ENCODE results near the gene IL1RAPL1. TPM values are rescaled to one million over a fixed set of nuclear protein-coding genes. Genes with fewer than 3 reads are reported as not detected.
A peak's percentile ranks its signal among the peaks of the same experiment; 100 is the strongest.

IL1RAPL1 gene
- total and polyA plus RNA-seq, 2 donors (not counting 3 experiments of a cell fraction or from before 2014, with no cell fraction given): 0.79 to 1.3 TPM

DNA sequence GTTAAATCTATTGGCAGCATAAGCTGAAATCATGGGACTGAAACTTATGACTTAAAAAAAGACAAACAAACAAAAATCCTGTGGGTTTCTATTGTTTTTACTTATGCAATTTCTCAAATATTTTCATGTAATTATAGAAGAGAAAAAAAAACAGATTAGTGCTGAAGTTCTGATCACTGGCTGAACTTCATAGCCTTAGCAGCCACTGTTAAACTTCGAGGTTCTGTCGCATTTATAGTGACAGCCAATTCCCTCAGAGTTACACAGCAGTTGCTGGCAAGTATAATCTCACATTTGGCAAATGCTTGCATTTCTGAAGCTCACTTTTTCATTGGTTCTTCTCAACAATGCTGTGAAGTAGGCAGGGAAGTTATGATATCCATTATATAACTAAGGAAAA, 879.2 kb downstream of the IL1RAPL1 start:
- CTCF ChIA-PET: interaction anchor here (1.7 kb wide), 1 partner anchor 12 kb away, joined by 5 read pairs; no protein-coding TSS in a partner anchor
- no peak overlapping the region for H3K4me3 ChIP-seq (replicated peaks in 1 of 3; ENCODE audit: insufficient read depth in 1 of 3, low read depth in 1 of 3, low read length in 3 of 3)
- H3K79me2 ChIP-seq (ENCODE audit: control insufficient read depth, insufficient read depth, low read length): no peaks in the 10 kb centered on the region
- H3K4me2 ChIP-seq (ENCODE audit: insufficient read depth, low read length): no peak overlapping the region
- H3K9me3 ChIP-seq (replicated peaks; ENCODE audit: control insufficient read depth, insufficient read depth, low read length): no peaks in the 10 kb centered on the region
- no peaks in the 10 kb centered on the region for H3K4me1 ChIP-seq (ENCODE audit: control insufficient read depth, extremely low read depth, insufficient read depth, low read length)
- no peaks in the 10 kb centered on the region for H3K36me3 ChIP-seq (ENCODE audit: control insufficient read depth in 2 of 2, extremely low read depth in 1 of 2, insufficient read depth in 2 of 2, low read length in 2 of 2)
- DNase-seq (ENCODE audit: low read depth, low spot score) (no peak), FAIRE-seq (no peak)
- POLR2A ChIA-PET: no interaction called here
- no peak overlapping the region for H3K9ac ChIP-seq (replicated peaks; ENCODE audit: extremely low read depth, insufficient read depth, low read length)
- no peak overlapping the region for H3K27ac ChIP-seq (ENCODE audit: insufficient read depth, low read depth, low read length)
- H4K20me1 ChIP-seq (replicated peaks; ENCODE audit: control insufficient read depth, extremely low read depth, insufficient read depth, low read length): no peaks in the 10 kb centered on the region
- no peak for TF ChIP-seq POLR2A (IDR thresholded peaks at IDR 0.05; ENCODE audit: low read depth, low read length)
- TF ChIP-seq, protein P1, sequence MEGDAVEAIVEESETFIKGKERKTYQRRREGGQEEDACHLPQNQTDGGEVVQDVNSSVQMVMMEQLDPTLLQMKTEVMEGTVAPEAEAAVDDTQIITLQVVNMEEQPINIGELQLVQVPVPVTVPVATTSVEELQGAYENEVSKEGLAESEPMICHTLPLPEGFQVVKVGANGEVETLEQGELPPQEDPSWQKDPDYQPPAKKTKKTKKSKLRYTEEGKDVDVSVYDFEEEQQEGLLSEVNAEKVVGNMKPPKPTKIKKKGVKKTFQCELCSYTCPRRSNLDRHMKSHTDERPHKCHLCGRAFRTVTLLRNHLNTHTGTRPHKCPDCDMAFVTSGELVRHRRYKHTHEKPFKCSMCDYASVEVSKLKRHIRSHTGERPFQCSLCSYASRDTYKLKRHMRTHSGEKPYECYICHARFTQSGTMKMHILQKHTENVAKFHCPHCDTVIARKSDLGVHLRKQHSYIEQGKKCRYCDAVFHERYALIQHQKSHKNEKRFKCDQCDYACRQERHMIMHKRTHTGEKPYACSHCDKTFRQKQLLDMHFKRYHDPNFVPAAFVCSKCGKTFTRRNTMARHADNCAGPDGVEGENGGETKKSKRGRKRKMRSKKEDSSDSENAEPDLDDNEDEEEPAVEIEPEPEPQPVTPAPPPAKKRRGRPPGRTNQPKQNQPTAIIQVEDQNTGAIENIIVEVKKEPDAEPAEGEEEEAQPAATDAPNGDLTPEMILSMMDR (IDR thresholded peaks at IDR 0.05; ENCODE audit: extremely low read depth in 1 of 2, insufficient read depth in 1 of 2, low read depth in 1 of 2, low read length in 2 of 2): no peak
- no peak for TF ChIP-seq FOS (IDR thresholded peaks at IDR 0.05; ENCODE audit: borderline replicate concordance, insufficient read depth, low read length)
- dilution Hi-C loops (cut with MboI; ENCODE audit: extremely low pct_ligation_motif_present, low sequenced_read_pairs) (no loop called here), intact Hi-C loops (cut with micrococcal nuclease) (no loop called here)
- BruUV-seq (replicated peaks): no TSS peak
- no peaks in the 10 kb centered on the region for H3K27me3 ChIP-seq (ENCODE audit: control insufficient read depth in 2 of 2, insufficient read depth in 2 of 2, low read length in 2 of 2)
- H3K9me1 ChIP-seq (replicated peaks; ENCODE audit: control insufficient read depth, extremely low read depth, insufficient read depth, low read length): no peaks in the 10 kb centered on the region
- H2AFZ ChIP-seq (ENCODE audit: low read depth, low read length): no peak overlapping the region

DNA sequence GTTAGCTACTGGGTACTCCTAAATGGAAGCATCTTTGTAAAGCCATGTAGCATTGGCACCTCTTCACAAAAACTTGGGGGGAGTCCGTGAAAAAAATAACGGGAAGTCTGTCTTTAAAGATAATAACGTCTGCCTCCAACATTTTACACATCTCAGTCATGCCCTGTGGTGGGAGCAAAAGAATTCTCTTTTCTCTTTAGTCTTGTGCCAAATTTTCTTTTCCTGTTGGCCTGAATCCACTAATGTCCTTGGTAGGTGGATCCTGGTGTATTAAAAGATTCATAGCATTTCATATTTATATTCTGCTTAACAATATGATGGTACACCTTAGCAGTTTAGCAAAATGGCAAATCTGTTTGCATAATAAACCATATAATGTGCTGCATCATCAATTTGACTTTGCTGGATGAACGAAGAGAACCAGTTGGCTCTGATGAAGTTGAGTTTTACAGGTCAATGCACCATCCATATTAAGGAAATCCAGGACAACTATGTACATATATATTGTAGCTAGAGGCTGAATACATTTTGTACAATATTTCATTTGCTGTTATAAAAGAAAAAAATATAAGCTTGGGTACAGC, 881.8 kb downstream of the IL1RAPL1 start:
- Histone ChIP-seq H3K9me3 (replicated peaks; ENCODE audit: control insufficient read depth, insufficient read depth, low read length) (no peaks in the 10 kb centered on the region), H3K9ac (replicated peaks; ENCODE audit: extremely low read depth, insufficient read depth, low read length) (no peak overlapping the region), H3K9me1 (replicated peaks; ENCODE audit: control insufficient read depth, extremely low read depth, insufficient read depth, low read length) (no peaks in the 10 kb centered on the region), H3K27ac (ENCODE audit: insufficient read depth, low read depth, low read length) (no peak overlapping the region), H4K20me1 (replicated peaks; ENCODE audit: control insufficient read depth, extremely low read depth, insufficient read depth, low read length) (no peaks in the 10 kb centered on the region), H3K79me2 (ENCODE audit: control insufficient read depth, insufficient read depth, low read length) (no peaks in the 10 kb centered on the region), H3K4me3 (replicated peaks in 1 of 3; ENCODE audit: insufficient read depth in 1 of 3, low read depth in 1 of 3, low read length in 3 of 3) (no peak overlapping the region), H3K27me3 (ENCODE audit: control insufficient read depth in 2 of 2, insufficient read depth in 2 of 2, low read length in 2 of 2) (no peaks in the 10 kb centered on the region), H3K4me1 (ENCODE audit: control insufficient read depth, extremely low read depth, insufficient read depth, low read length) (no peaks in the 10 kb centered on the region), H2AFZ (ENCODE audit: low read depth, low read length) (no peak overlapping the region), H3K36me3 (ENCODE audit: control insufficient read depth in 2 of 2, extremely low read depth in 1 of 2, insufficient read depth in 2 of 2, low read length in 2 of 2) (no peaks in the 10 kb centered on the region), H3K4me2 (ENCODE audit: insufficient read depth, low read length) (no peak overlapping the region)
- no TSS peak for BruUV-seq (replicated peaks)
- dilution Hi-C loops (cut with MboI; ENCODE audit: extremely low pct_ligation_motif_present, low sequenced_read_pairs): no loop called here
- DNase-seq (ENCODE audit: low read depth, low spot score) (peak; percentile 55), FAIRE-seq (peak; percentile 75)
- TF ChIP-seq EZH2 (IDR thresholded peaks at IDR 0.05; ENCODE audit: borderline replicate concordance, low read depth, low read length, severe bottlenecking) (no peak), FOS (IDR thresholded peaks at IDR 0.05; ENCODE audit: borderline replicate concordance, insufficient read depth, low read length) (no peak), GATA2 (IDR thresholded peaks at IDR 0.05; ENCODE audit: insufficient read depth, insufficient read length, low read depth, low read length) (no peak), JUN (IDR thresholded peaks at IDR 0.05; ENCODE audit: borderline replicate concordance, insufficient read depth, insufficient read length, low read depth) (no peak), POLR2A (IDR thresholded peaks at IDR 0.05; ENCODE audit: low read depth, low read length) (no peak), MYC (IDR thresholded peaks at IDR 0.05; ENCODE audit: low read depth, low read length) (no peak), POLR2AphosphoS5 (IDR thresholded peaks at IDR 0.05; ENCODE audit: insufficient read depth, low read depth, low read length) (no peak)
- TF ChIP-seq, protein P2, sequence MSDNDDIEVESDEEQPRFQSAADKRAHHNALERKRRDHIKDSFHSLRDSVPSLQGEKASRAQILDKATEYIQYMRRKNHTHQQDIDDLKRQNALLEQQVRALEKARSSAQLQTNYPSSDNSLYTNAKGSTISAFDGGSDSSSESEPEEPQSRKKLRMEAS (IDR thresholded peaks at IDR 0.05; ENCODE audit: insufficient read depth, insufficient read length): no peak
- TF ChIP-seq, protein P1 (IDR thresholded peaks at IDR 0.05; ENCODE audit: extremely low read depth in 1 of 2, insufficient read depth in 1 of 2, low read depth in 1 of 2, low read length in 2 of 2): no peak
- intact Hi-C loops (cut with micrococcal nuclease): no loop called here
- CTCF ChIA-PET: interaction anchor here (0.6 to 1.0 kb wide), 2 partner anchors 10 to 596 kb away, joined by 3 read pairs; no protein-coding TSS in a partner anchor
- POLR2A ChIA-PET: no interaction called here

Measured in endothelial cell of umbilical vein (primary cell).